Esophagus squamous epithelium (tissue), 4 donors: ENCODE measurements around the gene FA2H.

Experiments used
- POLR2A ChIP-seq, 4 donors: fragments of 450-650 bp; IDR thresholded peaks; one replicate each; pipeline ENCODE4 v1.6.1; 2017; ENCODE audit warnings: antibody characterized with exemption in 4 of 4, mild to moderate bottlenecking in 4 of 4, moderate library complexity in 3 of 4
- TF ChIP-seq, protein P1 (sequence below), 6 experiments: fragments of 450-650 bp in 4 of 6; fragments of 200-600 bp in 2 of 6; sonication (generic) in 2 of 6; IDR thresholded peaks; one replicate each; pipeline ENCODE4 v1.5.1; 2016 to 2019; ENCODE audit warnings: antibody characterized with exemption in 6 of 6, mild to moderate bottlenecking in 4 of 6, moderate library complexity in 4 of 6

GRCh38 chr16:74778646-74779045 is 4.0 kb upstream of the FA2H start:
- TF ChIP-seq, protein P1, sequence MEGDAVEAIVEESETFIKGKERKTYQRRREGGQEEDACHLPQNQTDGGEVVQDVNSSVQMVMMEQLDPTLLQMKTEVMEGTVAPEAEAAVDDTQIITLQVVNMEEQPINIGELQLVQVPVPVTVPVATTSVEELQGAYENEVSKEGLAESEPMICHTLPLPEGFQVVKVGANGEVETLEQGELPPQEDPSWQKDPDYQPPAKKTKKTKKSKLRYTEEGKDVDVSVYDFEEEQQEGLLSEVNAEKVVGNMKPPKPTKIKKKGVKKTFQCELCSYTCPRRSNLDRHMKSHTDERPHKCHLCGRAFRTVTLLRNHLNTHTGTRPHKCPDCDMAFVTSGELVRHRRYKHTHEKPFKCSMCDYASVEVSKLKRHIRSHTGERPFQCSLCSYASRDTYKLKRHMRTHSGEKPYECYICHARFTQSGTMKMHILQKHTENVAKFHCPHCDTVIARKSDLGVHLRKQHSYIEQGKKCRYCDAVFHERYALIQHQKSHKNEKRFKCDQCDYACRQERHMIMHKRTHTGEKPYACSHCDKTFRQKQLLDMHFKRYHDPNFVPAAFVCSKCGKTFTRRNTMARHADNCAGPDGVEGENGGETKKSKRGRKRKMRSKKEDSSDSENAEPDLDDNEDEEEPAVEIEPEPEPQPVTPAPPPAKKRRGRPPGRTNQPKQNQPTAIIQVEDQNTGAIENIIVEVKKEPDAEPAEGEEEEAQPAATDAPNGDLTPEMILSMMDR (IDR thresholded peaks at IDR 0.05), result no peak
- TF ChIP-seq POLR2A (IDR thresholded peaks at IDR 0.05), result no peak
